A673 (cell line): Measurements from ENCODE around the gene SNRPD2. TPM values are rescaled to one million over a fixed set of nuclear protein-coding genes. Genes with fewer than 3 reads are reported as not detected.
"Not testable (repeated sequence)": the region's sequence is repeated elsewhere in the genome, so short reads cannot be mapped to it uniquely, and the experiment has no call there.

Source experiments
- BruUV-seq: library from RNA; stranded (reverse); fragments of 400-500 nt; replicated peaks from 2 replicates; lab custom pipeline; 2021; lab: Mats Ljungman, UMichigan
- CTCF ChIA-PET: fragments of 300-600 bp; sonication (Branson Sonifier 250); formaldehyde crosslinking; loops from one replicate; lab custom pipeline; 2022; ENCODE audit warnings: antibody characterized with exemption; lab: Charles Lee
- POLR2A ChIA-PET: fragments of 300-600 bp; sonication (Branson Sonifier 250); formaldehyde crosslinking; loops from one replicate; lab custom pipeline; 2022; ENCODE audit warnings: antibody characterized with exemption; ENCODE audit not compliant: low non-redundant PET; lab: Charles Lee
- DNase-seq: peaks from one replicate; pipeline ENCODE4 v3.0.0-alpha.2; 2015; ENCODE audit warnings: low spot score
- H3K27ac ChIP-seq: fragments of 200-600 bp; sonication (generic); 2 replicates; pipeline ENCODE4 v1.5.1; 2016; ENCODE audit warnings: mixed run types, low read depth, mild to moderate bottlenecking, mixed read lengths, antibody characterized with exemption, low read length; ENCODE audit not compliant: poor library complexity, severe bottlenecking
- H3K27me3 ChIP-seq: fragments of 200-600 bp; sonication (generic); replicated peaks from 2 replicates; pipeline ENCODE4 v1.6.1; 2017; ENCODE audit warnings: mixed run types, low read depth, mild to moderate bottlenecking, mixed read lengths, antibody characterized with exemption, low read length; ENCODE audit not compliant: insufficient read depth, poor library complexity
- H3K36me3 ChIP-seq: fragments of 200-600 bp; sonication (generic); 2 replicates; pipeline ENCODE4 v1.6.1; 2016; ENCODE audit warnings: mixed run types, mild to moderate bottlenecking, mixed read lengths, antibody characterized with exemption, low read length; ENCODE audit not compliant: insufficient read depth, poor library complexity, severe bottlenecking
- H3K4me1 ChIP-seq: fragments of 200-600 bp; sonication (generic); 2 replicates; pipeline ENCODE4 v1.6.1; 2017; ENCODE audit warnings: mixed run types, mild to moderate bottlenecking, mixed read lengths, antibody characterized with exemption, low read length; ENCODE audit not compliant: insufficient read depth, poor library complexity, severe bottlenecking
- H3K4me3 ChIP-seq: fragments of 200-600 bp; sonication (generic); 2 replicates; pipeline ENCODE4 v1.5.1; 2016; ENCODE audit warnings: low read depth, mixed run types, mild to moderate bottlenecking, mixed read lengths, low read length; ENCODE audit not compliant: poor library complexity, severe bottlenecking
- H3K9me3 ChIP-seq: fragments of 200-600 bp; sonication (generic); 2 replicates; pipeline ENCODE4 v1.6.1; 2016; ENCODE audit warnings: mixed run types, low read depth, mild to moderate bottlenecking, mixed read lengths, antibody characterized with exemption, low read length; ENCODE audit not compliant: poor library complexity, severe bottlenecking
- EZH2 ChIP-seq: fragments of 200-600 bp; sonication (generic); IDR thresholded peaks from 2 replicates; pipeline ENCODE4 v1.6.1; 2017; ENCODE audit warnings: borderline replicate concordance, low read depth, mild to moderate bottlenecking, mixed read lengths, antibody characterized with exemption, low read length; ENCODE audit not compliant: poor library complexity, severe bottlenecking
- intact Hi-C: fragments of 100-400 bp; cut with micrococcal nuclease; formaldehyde crosslinking; loops from one replicate; pipeline ENCODE4 v1.10.0; 2022; ENCODE audit not compliant: unreplicated experiment
- total RNA-seq: library from RNA; stranded (reverse); gene quantifications from 2 replicates; pipeline ENCODE4 v1.2.3, GENCODE V29; 2021
- TF ChIP-seq, protein P1 (sequence below): fragments of 300-800, 200-600 bp; sonication (generic); conservative IDR thresholded peaks from 2 replicates; pipeline ENCODE4 v1.5.1; 2017; ENCODE audit warnings: low read depth, mild to moderate bottlenecking, antibody characterized with exemption, low read length, moderate library complexity, mixed read lengths

Gene SNRPD2
- total RNA-seq, 1 experiment from 2014 or later = 597 TPM

DNA sequence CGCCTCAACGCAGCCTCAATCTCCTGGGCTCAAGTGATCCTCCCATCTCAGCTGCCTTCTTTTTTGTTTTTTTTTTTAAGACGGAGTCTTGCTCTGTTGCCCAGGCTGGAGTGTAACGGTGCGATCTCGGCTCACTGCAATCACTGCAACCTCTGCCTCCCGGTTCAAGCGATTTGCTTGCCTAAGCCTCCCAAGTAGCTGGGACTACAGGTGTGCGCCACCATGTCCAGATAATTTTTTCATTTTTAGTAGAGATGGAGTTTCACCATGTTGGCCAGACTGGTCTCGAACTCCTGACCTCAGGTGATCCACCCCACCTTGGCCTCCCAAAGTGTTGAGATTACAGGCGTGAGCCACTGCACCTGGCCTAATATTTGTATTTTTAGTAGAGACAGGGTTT lies 28.3 kb upstream of the SNRPD2 start:
- H3K4me3 ChIP-seq, H3K27ac ChIP-seq, H3K27me3 ChIP-seq, CTCF ChIA-PET, intact Hi-C loops, POLR2A ChIA-PET, H3K9me3 ChIP-seq, BruUV-seq, DNase-seq, H3K36me3 ChIP-seq: not testable (repeated sequence)
- peaks cover 14% of the 10 kb centered on the region for H3K4me1 ChIP-seq

DNA sequence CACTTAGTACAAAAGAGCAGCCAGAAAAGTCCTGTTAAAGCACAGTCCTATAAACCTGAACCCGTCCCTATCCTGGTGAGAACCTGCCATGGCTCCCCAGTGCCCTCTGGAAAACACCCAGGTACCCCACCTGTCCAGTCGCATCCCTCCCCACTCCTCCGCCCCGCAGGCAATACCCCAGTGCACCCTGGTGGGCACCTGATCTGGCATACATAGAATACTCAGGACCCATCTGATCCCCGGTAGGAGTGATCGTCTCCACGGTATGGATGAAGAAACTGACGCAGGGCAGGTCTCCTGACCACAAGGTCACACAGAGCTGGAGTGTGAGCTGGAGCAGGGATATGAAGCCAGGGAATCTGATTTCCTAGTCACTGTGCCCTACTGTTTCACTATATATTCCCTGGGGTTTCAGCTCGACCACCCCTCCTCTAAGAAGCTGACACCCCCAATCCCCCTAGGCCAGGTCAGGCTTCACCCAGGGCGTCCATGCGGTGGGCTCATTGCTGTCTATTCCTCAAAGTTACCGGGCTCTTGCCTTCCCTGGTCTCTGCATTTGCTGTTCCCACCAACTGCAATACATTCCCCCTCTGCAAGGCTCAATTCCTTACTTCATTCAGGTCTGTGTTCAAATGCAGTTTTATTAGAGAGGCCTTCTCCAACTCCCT lies 26.4 kb upstream of the SNRPD2 start:
- Histone ChIP-seq H3K36me3 (peaks cover 2% of the 10 kb centered on the region), H3K4me3 (peak overlapping the region; percentile 63), H3K27me3 (no peaks in the 10 kb centered on the region), H3K9me3 (no peaks in the 10 kb centered on the region), H3K4me1 (peaks cover 11% of the 10 kb centered on the region), H3K27ac (peak overlapping the region; percentile 98)
- TF ChIP-seq, protein P1, sequence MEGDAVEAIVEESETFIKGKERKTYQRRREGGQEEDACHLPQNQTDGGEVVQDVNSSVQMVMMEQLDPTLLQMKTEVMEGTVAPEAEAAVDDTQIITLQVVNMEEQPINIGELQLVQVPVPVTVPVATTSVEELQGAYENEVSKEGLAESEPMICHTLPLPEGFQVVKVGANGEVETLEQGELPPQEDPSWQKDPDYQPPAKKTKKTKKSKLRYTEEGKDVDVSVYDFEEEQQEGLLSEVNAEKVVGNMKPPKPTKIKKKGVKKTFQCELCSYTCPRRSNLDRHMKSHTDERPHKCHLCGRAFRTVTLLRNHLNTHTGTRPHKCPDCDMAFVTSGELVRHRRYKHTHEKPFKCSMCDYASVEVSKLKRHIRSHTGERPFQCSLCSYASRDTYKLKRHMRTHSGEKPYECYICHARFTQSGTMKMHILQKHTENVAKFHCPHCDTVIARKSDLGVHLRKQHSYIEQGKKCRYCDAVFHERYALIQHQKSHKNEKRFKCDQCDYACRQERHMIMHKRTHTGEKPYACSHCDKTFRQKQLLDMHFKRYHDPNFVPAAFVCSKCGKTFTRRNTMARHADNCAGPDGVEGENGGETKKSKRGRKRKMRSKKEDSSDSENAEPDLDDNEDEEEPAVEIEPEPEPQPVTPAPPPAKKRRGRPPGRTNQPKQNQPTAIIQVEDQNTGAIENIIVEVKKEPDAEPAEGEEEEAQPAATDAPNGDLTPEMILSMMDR = no peak
- no peak for TF ChIP-seq EZH2
- DNase-seq = no peak
- POLR2A ChIA-PET = interaction anchor here (1.3 kb wide), 1 partner anchor 13 kb away, joined by 3 read pairs; the partner anchor contains the start of gene FBXO46
- BruUV-seq = no TSS peak
- intact Hi-C loops = no loop called here
- CTCF ChIA-PET = interaction anchor here (1.6 kb wide), 1 partner anchor 26 kb away, joined by 6 read pairs; the partner anchor contains the start of gene QPCTL

DNA sequence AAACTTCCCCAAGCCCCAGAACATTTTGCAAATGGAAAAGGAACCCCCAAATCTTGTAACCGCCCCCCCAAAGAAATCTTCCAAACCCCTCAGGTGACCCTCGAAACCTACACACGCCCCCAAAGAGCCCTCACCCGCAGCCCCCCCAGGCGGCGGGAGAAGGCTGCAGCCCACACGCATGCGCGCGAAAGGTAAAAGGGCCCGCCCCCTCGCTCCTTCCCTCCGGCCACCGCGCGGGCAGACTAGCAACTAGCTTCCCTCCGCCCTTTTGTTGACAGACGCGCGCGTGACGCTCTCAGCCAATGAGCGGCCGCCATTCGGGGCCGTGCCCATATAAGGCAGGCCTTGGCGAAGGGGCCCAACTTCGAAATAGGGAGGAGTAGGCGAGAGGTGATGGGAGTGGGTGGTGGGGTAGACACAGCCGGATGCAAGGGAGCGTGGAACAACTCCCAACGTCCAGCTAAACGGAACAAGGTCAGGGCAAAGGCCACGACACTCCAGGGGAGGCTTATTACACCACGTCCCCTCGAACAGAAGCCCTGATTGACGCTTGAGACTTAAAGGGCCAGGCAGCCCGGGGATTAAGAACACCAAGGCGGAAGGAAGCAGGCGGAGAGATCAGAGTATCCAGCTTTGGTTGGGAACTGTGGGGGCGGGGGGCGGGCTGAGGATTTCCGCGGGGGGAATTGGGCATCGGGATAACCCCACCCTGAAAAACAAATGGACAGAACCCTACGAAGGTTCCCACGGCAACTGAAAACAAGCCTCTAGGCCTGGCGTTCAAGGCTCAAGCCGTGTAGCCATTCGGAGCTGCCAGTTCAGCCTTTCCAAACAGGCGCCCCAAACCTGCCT lies 25.6 kb upstream of the SNRPD2 start:
- peak overlapping the region; percentile 63 for H3K4me3 ChIP-seq
- BruUV-seq = no TSS peak
- intact Hi-C loops = no loop called here
- peak; percentile 99 for DNase-seq
- ChIA-PET POLR2A (interaction anchor here (0.6 to 1.3 kb wide), 7 partner anchors 13 to 263 kb away, joined by 3 to 14 read pairs (median 5); partner anchors contain the start of genes FBXO46 and IRF2BP1), CTCF (interaction anchor here (1.6 kb wide), 1 partner anchor 25 kb away, joined by 6 read pairs; the partner anchor contains the start of gene QPCTL)
- no peak for TF ChIP-seq EZH2
- TF ChIP-seq, protein P1 = peak; percentile 27; the same call in 1 of the 2 replicates
- no peaks in the 10 kb centered on the region for H3K9me3 ChIP-seq
- peaks cover 8% of the 10 kb centered on the region for H3K4me1 ChIP-seq
- H3K27me3 ChIP-seq = no peaks in the 10 kb centered on the region
- H3K36me3 ChIP-seq = peaks cover 9% of the 10 kb centered on the region
- H3K27ac ChIP-seq = peak overlapping the region; percentile 98
